BE2C (cell line): ENCODE data around the gene P3H2.

Experiments
- DNase-seq: peaks from one replicate; pipeline ENCODE4 v3.0.0-alpha.2; 2020
- H3K27me3 ChIP-seq: fragments of 250-450 bp; sonication (Bioruptor Pico); 2 replicates; pipeline ENCODE4 v1.5.1; 2020; ENCODE audit warnings: mild to moderate bottlenecking
- H3K36me3 ChIP-seq: fragments of 250-450 bp; sonication (Bioruptor Pico); 2 replicates; pipeline ENCODE4 v1.5.1; 2020; ENCODE audit warnings: mild to moderate bottlenecking
- H3K4me1 ChIP-seq: fragments of 250-450 bp; sonication (Bioruptor Pico); 2 replicates; pipeline ENCODE4 v1.5.1; 2020
- H3K4me3 ChIP-seq: 2 replicates; pipeline ENCODE4 v1.5.1; 2011; ENCODE audit warnings: low read depth, low read length
- H3K9me3 ChIP-seq: fragments of 250-450 bp; sonication (Bioruptor Pico); 2 replicates; pipeline ENCODE4 v1.5.1; 2020
- CTCF ChIP-seq: IDR thresholded peaks from 2 replicates; pipeline ENCODE4 v1.5.1; 2012; ENCODE audit warnings: mild to moderate bottlenecking, low read depth, low read length

Gene P3H2

GRCh38 chr3:190097025-190097424 lies 23.7 kb downstream of the P3H2 start:
- Histone ChIP-seq H3K9me3 (no peaks in the 10 kb centered on the region), H3K27me3 (no peaks in the 10 kb centered on the region), H3K36me3 (no peaks in the 10 kb centered on the region), H3K4me3 (no peak overlapping the region), H3K4me1 (no peaks in the 10 kb centered on the region)
- no peak for TF ChIP-seq CTCF
- no peak for DNase-seq

GRCh38 chr3:190096345-190096744 lies 24.4 kb downstream of the P3H2 start:
- Histone ChIP-seq H3K27me3 (no peaks in the 10 kb centered on the region), H3K9me3 (no peaks in the 10 kb centered on the region), H3K4me3 (no peak overlapping the region), H3K4me1 (no peaks in the 10 kb centered on the region), H3K36me3 (no peaks in the 10 kb centered on the region)
- no peak for TF ChIP-seq CTCF
- DNase-seq: no peak

GRCh38 chr3:190094160-190094718 lies 26.5 kb downstream of the P3H2 start:
- Histone ChIP-seq H3K4me3 (no peak overlapping the region), H3K36me3 (no peaks in the 10 kb centered on the region), H3K27me3 (no peaks in the 10 kb centered on the region), H3K4me1 (no peaks in the 10 kb centered on the region), H3K9me3 (no peaks in the 10 kb centered on the region)
- no peak for TF ChIP-seq CTCF
- DNase-seq: no peak

GRCh38 chr3:190092250-190092649 lies 28.4 kb downstream of the P3H2 start:
- DNase-seq: no peak
- Histone ChIP-seq H3K9me3 (no peaks in the 10 kb centered on the region), H3K27me3 (no peaks in the 10 kb centered on the region), H3K4me1 (no peaks in the 10 kb centered on the region), H3K36me3 (no peaks in the 10 kb centered on the region), H3K4me3 (no peak overlapping the region)
- TF ChIP-seq CTCF: no peak

GRCh38 chr3:190089711-190090110 lies 31.0 kb downstream of the P3H2 start:
- Histone ChIP-seq H3K4me1 (no peaks in the 10 kb centered on the region), H3K9me3 (no peaks in the 10 kb centered on the region; the same call in 1 of the 2 replicates), H3K27me3 (no peaks in the 10 kb centered on the region), H3K36me3 (no peaks in the 10 kb centered on the region), H3K4me3 (no peak overlapping the region)
- no peak for TF ChIP-seq CTCF
- no peak for DNase-seq

- no peaks in the 10 kb centered on the region for H3K36me3 ChIP-seq
Measured at GRCh38 chr3:190088890-190089289, 31.8 kb downstream of the P3H2 start.

More at GRCh38 chr3:190088890-190089289, 31.8 kb downstream of the P3H2 start:
- no peaks in the 10 kb centered on the region; the same call in 1 of the 2 replicates for H3K9me3 ChIP-seq
- no peak overlapping the region for H3K4me3 ChIP-seq
- TF ChIP-seq CTCF: no peak
- H3K4me1 ChIP-seq: no peaks in the 10 kb centered on the region
- H3K27me3 ChIP-seq: no peaks in the 10 kb centered on the region
- DNase-seq: no peak
